HCT116 (cell line): ENCODE measurements around the gene EPHB2.

ENCODE experiments used
- CBX3 ChIP-seq: IDR thresholded peaks from 2 replicates; pipeline ENCODE4 v1.6.1; 2012; ENCODE audit warnings: low read depth
- EZH2 ChIP-seq: fragments of 200-600 bp; sonication (generic); IDR thresholded peaks from 2 replicates; pipeline ENCODE4 v1.6.1; 2017; ENCODE audit warnings: antibody characterized with exemption, mixed run types
- EZH2phosphoT487 ChIP-seq: fragments of 200-600 bp; IDR thresholded peaks from 2 replicates; pipeline ENCODE4 v1.6.1; 2018; ENCODE audit warnings: antibody characterized with exemption, borderline replicate concordance
- POLR2A ChIP-seq: IDR thresholded peaks from 2 replicates; pipeline ENCODE4 v1.7.0; 2011; ENCODE audit warnings: borderline replicate concordance; ENCODE audit not compliant: insufficient read depth, insufficient read length; ENCODE audit errors: extremely low read depth
- POLR2AphosphoS5 ChIP-seq: IDR thresholded peaks from 2 replicates; pipeline ENCODE4 v1.6.1; 2011; ENCODE audit warnings: mild to moderate bottlenecking, low read depth, low read length, moderate library complexity
- RAD21 ChIP-seq: IDR thresholded peaks from 2 replicates; pipeline ENCODE4 v1.6.1; 2012; ENCODE audit warnings: low read depth, mild to moderate bottlenecking
- SIN3A ChIP-seq: IDR thresholded peaks from 2 replicates; pipeline ENCODE4 v1.6.1; 2012; ENCODE audit warnings: low read depth
- TCF7L2 ChIP-seq: IDR thresholded peaks from 2 replicates; pipeline ENCODE4 v1.7.0; 2011; ENCODE audit warnings: borderline replicate concordance, inconsistent platforms; ENCODE audit not compliant: insufficient read depth, insufficient read length; ENCODE audit errors: extremely low read depth
- YY1 ChIP-seq: IDR thresholded peaks from 2 replicates; pipeline ENCODE4 v1.6.1; 2011; ENCODE audit warnings: low read length, low read depth, moderate library complexity, mild to moderate bottlenecking; ENCODE audit not compliant: insufficient replicate concordance; ENCODE audit errors: extremely low read depth
- TF ChIP-seq, protein P1 (sequence below), 3 experiments: fragments of 200-600 bp in 1 of 3; sonication (generic) in 1 of 3; IDR thresholded peaks in 2 of 3; conservative IDR thresholded peaks in 1 of 3; 2 replicates each; pipeline ENCODE4 v1.5.1; 2012 to 2017; ENCODE audit warnings: low read depth in 2 of 3, low read length in 2 of 3, antibody characterized with exemption in 1 of 3, borderline replicate concordance in 1 of 3, control low read depth in 1 of 3, mild to moderate bottlenecking in 1 of 3, mixed read lengths in 1 of 3, mixed run types in 1 of 3, moderate library complexity in 1 of 3; ENCODE audit not compliant: insufficient read depth in 1 of 3
- TF ChIP-seq, protein P2 (sequence below): IDR thresholded peaks from 2 replicates; pipeline ENCODE4 v1.6.1; 2012; ENCODE audit warnings: low read depth

DNA sequence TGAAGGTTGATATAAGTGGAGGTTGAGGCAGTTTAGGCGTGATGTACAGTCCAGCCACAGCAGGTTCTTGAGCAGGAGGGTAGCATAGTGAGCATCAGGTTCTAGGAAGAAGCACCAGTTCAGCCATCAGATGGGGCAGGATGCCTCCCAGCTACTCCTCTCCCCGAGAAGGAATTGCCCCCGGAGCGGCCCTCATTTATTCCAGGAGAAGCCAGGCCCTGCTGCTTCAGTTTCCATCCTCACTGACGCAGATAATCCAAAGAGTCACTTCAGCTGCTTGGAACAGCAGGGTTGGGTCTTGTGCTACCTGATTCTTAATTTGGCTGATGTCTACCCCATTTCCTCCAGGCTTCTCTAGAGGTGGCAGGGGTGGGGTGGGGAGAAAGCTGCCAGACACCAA, 207.3 kb downstream of the EPHB2 start:
- no peak for TF ChIP-seq EZH2
- TF ChIP-seq, protein P1, sequence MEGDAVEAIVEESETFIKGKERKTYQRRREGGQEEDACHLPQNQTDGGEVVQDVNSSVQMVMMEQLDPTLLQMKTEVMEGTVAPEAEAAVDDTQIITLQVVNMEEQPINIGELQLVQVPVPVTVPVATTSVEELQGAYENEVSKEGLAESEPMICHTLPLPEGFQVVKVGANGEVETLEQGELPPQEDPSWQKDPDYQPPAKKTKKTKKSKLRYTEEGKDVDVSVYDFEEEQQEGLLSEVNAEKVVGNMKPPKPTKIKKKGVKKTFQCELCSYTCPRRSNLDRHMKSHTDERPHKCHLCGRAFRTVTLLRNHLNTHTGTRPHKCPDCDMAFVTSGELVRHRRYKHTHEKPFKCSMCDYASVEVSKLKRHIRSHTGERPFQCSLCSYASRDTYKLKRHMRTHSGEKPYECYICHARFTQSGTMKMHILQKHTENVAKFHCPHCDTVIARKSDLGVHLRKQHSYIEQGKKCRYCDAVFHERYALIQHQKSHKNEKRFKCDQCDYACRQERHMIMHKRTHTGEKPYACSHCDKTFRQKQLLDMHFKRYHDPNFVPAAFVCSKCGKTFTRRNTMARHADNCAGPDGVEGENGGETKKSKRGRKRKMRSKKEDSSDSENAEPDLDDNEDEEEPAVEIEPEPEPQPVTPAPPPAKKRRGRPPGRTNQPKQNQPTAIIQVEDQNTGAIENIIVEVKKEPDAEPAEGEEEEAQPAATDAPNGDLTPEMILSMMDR (IDR thresholded peaks at IDR 0.05 in 2 of 3, conservative IDR thresholded peaks at IDR 0.05 in 1 of 3; ENCODE audit: borderline replicate concordance in 1 of 3, insufficient read depth in 1 of 3, low read depth in 2 of 3, low read length in 2 of 3): no peak
- TF ChIP-seq POLR2A: no peak
- no peak for TF ChIP-seq POLR2AphosphoS5
- TF ChIP-seq SIN3A: no peak
- no peak for TF ChIP-seq CBX3
- TF ChIP-seq, protein P2, sequence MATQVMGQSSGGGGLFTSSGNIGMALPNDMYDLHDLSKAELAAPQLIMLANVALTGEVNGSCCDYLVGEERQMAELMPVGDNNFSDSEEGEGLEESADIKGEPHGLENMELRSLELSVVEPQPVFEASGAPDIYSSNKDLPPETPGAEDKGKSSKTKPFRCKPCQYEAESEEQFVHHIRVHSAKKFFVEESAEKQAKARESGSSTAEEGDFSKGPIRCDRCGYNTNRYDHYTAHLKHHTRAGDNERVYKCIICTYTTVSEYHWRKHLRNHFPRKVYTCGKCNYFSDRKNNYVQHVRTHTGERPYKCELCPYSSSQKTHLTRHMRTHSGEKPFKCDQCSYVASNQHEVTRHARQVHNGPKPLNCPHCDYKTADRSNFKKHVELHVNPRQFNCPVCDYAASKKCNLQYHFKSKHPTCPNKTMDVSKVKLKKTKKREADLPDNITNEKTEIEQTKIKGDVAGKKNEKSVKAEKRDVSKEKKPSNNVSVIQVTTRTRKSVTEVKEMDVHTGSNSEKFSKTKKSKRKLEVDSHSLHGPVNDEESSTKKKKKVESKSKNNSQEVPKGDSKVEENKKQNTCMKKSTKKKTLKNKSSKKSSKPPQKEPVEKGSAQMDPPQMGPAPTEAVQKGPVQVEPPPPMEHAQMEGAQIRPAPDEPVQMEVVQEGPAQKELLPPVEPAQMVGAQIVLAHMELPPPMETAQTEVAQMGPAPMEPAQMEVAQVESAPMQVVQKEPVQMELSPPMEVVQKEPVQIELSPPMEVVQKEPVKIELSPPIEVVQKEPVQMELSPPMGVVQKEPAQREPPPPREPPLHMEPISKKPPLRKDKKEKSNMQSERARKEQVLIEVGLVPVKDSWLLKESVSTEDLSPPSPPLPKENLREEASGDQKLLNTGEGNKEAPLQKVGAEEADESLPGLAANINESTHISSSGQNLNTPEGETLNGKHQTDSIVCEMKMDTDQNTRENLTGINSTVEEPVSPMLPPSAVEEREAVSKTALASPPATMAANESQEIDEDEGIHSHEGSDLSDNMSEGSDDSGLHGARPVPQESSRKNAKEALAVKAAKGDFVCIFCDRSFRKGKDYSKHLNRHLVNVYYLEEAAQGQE: no peak
- no peak for TF ChIP-seq YY1
- TF ChIP-seq EZH2phosphoT487: no peak
- no peak for TF ChIP-seq TCF7L2
- TF ChIP-seq RAD21: no peak
